Kidney capillary endothelial cell (primary cell): ENCODE data around the gene STK33.

ENCODE experiments used
- DNase-seq: peaks from one replicate; pipeline ENCODE4 v3.0.0-alpha.2; 2018; ENCODE audit warnings: low spot score

The STK33 gene

GRCh38 chr11:8372641-8373381, 221.2 kb downstream of the STK33 start:
- no peak for DNase-seq

- no peak for DNase-seq
Observed at GRCh38 chr11:8371516-8371884, 222.5 kb downstream of the STK33 start.

- DNase-seq: no peak
Observed at GRCh38 chr11:8370812-8371515, 223.1 kb downstream of the STK33 start.

GRCh38 chr11:8369592-8370205, 224.3 kb downstream of the STK33 start:
- no peak for DNase-seq

- DNase-seq: no peak
Observed at GRCh38 chr11:8368772-8369171, 225.3 kb downstream of the STK33 start.

GRCh38 chr11:8368194-8368593, 225.8 kb downstream of the STK33 start:
- no peak for DNase-seq

GRCh38 chr11:8366316-8366715, 227.7 kb downstream of the STK33 start:
- no peak for DNase-seq

- DNase-seq: no peak
Observed at GRCh38 chr11:8365216-8365941, 228.6 kb downstream of the STK33 start.

GRCh38 chr11:8363921-8364320, 230.1 kb downstream of the STK33 start:
- no peak for DNase-seq

- DNase-seq: no peak
Observed at GRCh38 chr11:8362899-8363298, 231.1 kb downstream of the STK33 start.

GRCh38 chr11:8362491-8362890, 231.5 kb downstream of the STK33 start:
- DNase-seq: no peak

GRCh38 chr11:8361664-8362210, 232.3 kb downstream of the STK33 start:
- DNase-seq: no peak

GRCh38 chr11:8361206-8361605, 232.8 kb downstream of the STK33 start:
- DNase-seq: no peak

- DNase-seq: no peak
Observed at GRCh38 chr11:8360086-8360828, 233.8 kb downstream of the STK33 start.

GRCh38 chr11:8359521-8359920, 234.5 kb downstream of the STK33 start:
- no peak for DNase-seq

- no peak for DNase-seq
Observed at GRCh38 chr11:8357891-8358566, 236.0 kb downstream of the STK33 start.

GRCh38 chr11:8357505-8357888, 236.5 kb downstream of the STK33 start:
- no peak for DNase-seq

- no peak for DNase-seq
Observed at GRCh38 chr11:8356721-8357504, 237.1 kb downstream of the STK33 start.

GRCh38 chr11:8356216-8356615, 237.8 kb downstream of the STK33 start:
- no peak for DNase-seq

GRCh38 chr11:8355416-8355742, 238.6 kb downstream of the STK33 start:
- no peak for DNase-seq
